Hindlimb muscle (tissue), 1 donor: ENCODE results near the gene NDFIP1. TPM values are rescaled to one million over a fixed set of nuclear protein-coding genes. Genes with fewer than 3 reads are reported as not detected.

ENCODE experiments used
- DNase-seq: peaks from one replicate; pipeline ENCODE4 v3.0.0-alpha.2; 2013
- polyA plus RNA-seq: library from polyadenylated mRNA; unstranded; fragments of 120-200 nt; gene quantifications from one replicate; pipeline ENCODE4 v1.2.1, GENCODE V29; 2013; ENCODE audit not compliant: insufficient read length

Gene NDFIP1
- polyA plus RNA-seq, 1 donor, result 57.4 TPM

DNA sequence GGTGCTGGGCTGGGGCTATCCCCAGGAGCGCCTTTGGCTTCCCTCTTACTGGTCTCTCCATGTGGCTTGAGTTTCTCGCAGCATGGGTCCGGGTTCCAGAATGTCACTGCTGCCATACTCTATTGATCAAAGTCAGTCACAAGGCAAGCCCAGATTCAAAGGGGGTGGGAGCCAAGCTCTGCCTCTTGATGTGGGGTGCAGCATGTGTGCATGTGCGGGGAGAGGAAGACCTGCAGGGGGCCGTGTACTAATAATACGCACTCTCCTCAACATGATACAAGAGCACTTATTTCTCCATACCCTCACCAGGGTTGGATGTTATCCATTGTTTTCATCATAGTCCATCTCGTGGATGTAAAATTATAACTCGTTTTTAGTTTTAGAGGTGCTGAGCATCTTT is 81.2 kb downstream of the NDFIP1 start:
- no peak for DNase-seq

DNA sequence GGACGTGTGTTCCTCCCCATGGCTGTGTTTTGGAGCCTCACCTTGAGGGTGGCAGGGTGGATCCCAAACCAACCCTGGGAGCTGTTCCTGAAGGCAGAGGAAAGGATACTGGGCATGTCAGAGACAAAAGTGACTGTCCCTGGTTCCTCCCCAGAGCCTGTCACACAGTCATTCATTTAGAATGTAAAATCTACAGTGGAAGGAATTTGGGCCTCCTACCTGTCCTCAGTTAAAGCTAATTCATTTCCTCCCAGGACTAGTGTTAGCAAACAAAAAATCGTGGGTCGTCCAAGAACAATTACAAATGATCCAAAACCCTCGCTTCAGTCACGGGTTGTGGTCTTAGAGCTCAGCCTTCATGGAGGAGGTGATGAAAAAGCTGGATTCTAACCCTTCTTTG is 83.2 kb downstream of the NDFIP1 start:
- DNase-seq, result no peak

DNA sequence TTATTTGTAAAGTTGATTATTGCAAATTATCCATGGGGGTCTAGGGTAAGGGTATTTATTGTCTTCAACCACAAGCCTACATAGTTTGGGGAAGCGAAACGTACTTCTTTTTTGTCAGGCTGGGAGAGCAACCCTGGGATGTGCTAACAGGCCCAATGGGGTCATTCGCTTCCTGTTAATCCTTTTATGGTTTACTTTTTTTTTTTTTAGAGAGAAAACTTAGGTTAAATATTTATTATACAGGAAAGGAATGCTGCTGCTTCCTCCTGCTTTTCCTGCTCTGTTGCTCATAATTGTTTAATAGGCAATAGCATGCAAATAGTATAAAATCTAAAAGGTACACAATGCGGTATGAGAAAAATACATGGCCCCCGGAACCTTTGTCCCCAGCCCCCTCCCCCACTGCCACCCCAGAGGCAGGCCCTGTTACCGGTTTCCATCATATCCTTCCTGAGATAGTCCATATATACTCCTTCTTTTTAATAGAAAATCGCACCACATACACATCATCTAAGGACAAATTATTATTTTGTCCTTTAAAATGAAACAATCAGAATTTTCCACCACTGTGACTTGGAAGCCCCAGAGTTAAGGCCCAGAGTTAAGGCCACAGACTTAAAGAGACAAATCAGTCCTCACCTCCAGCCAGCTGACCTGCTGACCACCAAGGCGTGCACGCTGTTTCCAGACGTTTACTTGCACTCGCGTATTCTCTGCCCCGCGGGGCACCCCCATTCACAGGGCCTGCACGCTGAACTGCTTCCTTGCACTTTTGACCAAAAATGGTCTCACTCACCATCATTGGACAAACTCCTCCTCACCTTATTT is 83.9 kb downstream of the NDFIP1 start:
- DNase-seq, result no peak

DNA sequence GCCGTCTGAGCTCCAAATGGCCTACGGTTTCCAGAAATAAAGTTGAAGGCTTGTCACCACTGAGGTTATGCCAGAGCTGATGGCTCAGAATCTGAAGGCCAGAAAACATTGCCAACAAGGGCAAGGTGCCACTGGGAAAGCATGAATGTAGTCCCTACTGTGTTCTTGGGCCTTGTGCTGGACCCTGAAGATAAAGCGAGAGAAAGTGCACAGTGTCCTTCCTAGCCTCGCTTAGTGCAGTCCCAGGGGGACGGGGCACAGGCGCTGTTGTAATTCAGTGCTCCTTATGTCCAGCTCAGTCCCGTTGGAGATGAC is 84.5 kb downstream of the NDFIP1 start:
- no peak for DNase-seq

DNA sequence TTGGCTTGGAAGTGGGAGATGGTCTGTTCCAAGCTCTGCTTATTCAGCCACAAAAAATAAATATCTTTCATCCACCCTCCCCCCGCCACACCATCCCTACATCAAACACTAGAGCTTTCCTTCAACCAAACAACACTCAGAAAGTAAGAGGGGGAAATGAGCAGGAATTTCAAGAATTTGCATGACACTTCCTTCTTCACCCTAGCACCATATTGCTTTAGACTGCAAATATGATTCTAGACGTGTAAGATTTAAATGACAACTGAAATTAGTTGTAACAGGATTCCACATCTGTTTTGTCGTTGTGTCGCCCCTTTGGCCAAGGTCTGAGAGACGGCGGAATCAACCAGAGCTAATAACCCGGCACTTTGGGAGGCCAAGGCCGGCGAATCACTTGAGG is 88.5 kb downstream of the NDFIP1 start:
- no peak for DNase-seq

DNA sequence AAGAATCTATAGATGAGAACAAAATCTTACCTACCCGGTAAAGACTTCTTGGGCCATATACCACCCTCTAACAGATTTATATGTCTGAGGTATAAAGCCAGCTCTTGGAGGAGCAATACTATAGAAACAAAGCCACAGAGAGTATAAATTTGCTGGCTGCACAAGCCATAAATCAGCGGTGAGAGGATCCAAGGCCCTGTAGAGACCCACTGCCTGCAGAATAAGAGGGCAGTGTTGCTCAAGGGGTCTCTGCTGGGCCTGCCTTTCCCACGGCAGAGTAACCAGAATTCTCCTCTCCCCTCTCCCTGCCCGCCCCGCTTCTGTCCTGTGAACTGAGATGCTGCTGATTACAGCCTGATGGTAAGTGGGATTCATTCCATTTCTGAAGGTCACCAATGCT is 89.2 kb downstream of the NDFIP1 start:
- no peak for DNase-seq

DNA sequence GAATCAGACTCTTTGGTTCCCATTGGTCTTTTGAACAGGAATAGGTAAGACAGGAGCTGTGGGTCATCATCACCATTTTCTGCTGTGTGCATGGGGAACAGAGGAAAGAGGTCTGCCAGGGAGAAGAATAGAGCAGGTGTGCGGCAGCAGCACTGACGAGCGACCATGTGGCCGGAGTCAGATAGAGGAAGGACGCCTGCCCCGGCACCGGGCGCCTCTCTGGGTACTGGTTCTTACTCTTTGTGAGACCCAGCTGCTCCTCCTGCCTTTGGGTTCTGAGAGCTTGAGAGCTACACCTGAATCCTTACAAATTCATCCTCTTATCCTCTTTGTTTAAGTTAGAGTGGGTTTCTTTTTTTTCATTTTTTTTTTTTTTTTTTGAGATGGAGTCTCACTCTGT is 90.8 kb downstream of the NDFIP1 start:
- no peak for DNase-seq

DNA sequence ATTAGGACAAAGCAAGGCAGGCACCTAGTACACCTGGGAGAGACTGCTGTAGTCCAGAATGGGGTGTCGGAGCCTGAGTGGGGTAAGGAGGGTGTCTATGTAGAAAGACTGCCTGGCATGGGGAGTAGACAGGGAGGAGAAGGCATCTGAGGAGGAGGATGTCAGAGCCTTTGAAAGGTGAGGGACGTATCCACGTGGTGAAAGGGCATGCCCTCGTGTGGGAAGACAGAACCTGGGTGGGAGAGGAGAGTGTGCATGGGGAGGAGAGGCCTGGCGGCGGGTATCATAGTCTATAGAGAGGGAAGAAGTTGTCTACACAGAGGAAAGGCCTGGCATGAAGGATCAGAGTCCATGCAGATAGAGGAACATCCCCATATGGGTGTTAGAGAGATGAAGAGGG is 91.8 kb downstream of the NDFIP1 start:
- DNase-seq, result no peak

DNA sequence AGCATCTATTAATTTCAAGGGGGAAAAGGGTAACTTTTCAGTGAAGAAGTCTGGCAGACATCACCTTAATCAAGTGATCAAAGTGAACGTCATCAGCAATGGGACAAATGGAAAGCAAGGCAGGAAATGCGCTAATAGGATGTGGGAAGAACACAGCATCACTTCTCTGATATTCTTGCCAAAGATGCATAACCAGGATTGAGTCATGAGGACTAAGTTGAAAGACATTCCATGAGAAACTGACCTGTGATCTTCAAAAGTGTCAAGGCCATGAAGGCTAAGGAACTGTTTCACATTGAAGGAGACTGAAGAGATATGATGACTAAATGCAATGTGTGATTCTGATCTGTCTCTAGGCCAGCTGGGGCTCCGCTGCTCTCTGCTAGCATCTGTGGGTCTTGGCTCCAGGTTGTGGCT is 92.9 kb downstream of the NDFIP1 start:
- DNase-seq, result no peak

DNA sequence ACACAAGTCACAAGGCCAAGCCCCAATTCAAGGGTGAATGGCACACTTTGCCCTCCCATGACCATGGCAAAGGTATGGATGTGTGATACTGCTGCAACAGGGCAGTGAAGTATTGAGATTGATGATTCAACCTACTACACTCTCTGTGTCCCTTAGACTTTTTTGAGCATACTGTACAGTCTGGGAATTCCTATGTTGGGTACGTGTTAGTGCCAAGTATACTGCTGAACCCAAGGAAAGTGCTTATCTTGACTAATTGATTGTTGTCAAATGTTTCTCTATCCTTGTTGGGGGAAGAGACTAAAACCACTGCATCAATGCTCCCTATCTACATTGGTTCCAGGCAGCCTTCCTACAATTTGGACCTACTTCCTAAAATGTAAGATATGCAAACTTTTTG is 93.7 kb downstream of the NDFIP1 start:
- DNase-seq, result no peak

Other genes with a start within 250 kb of the NDFIP1 start
- 18.8 TPM for gene PCDH1, start 230.4 kb upstream of the NDFIP1 start, polyA plus RNA-seq
- 91.3 TPM for gene DELE1, start 184.9 kb upstream of the NDFIP1 start, polyA plus RNA-seq
- gene PCDH12, start 150.6 kb upstream of the NDFIP1 start, polyA plus RNA-seq, result 16.9 TPM
- gene RNF14, start 139.7 kb upstream of the NDFIP1 start, polyA plus RNA-seq, result 41.8 TPM
- gene GNPDA1, start 95.8 kb upstream of the NDFIP1 start, polyA plus RNA-seq, result 19.1 TPM
- 47.3 TPM for gene SPRY4, start 216.2 kb downstream of the NDFIP1 start, polyA plus RNA-seq